T-helper 2 cell treated with Interferon-gamma antibody and Interleukin-4, amounts not matched to agents 5 μg/mL and 100 μg/mL, for 36 hours (primary cell): ENCODE data around the gene WDR64.

ENCODE experiments used
- DNase-seq: peaks from one replicate; pipeline ENCODE4 v3.0.0; 2021; ENCODE audit warnings: low spot score
- H3K27ac Mint-ChIP-seq: one replicate; pipeline ENCODE4 v1.8.0; 2021; ENCODE audit warnings: mild to moderate bottlenecking, mixed read lengths
- H3K27me3 Mint-ChIP-seq: one replicate; pipeline ENCODE4 v1.8.0; 2021; ENCODE audit warnings: low read depth, mixed read lengths
- H3K36me3 Mint-ChIP-seq: one replicate; pipeline ENCODE4 v1.8.0; 2021; ENCODE audit warnings: low read depth, mixed read lengths
- H3K4me1 Mint-ChIP-seq: one replicate; pipeline ENCODE4 v1.8.0; 2021; ENCODE audit warnings: low read depth, mixed read lengths
- H3K4me3 Mint-ChIP-seq: one replicate; pipeline ENCODE4 v1.8.0; 2022; ENCODE audit warnings: mild to moderate bottlenecking, moderate library complexity, mixed read lengths
- H3K9me3 Mint-ChIP-seq: one replicate; pipeline ENCODE4 v1.8.0; 2021; ENCODE audit warnings: mixed read lengths

Gene WDR64

DNA sequence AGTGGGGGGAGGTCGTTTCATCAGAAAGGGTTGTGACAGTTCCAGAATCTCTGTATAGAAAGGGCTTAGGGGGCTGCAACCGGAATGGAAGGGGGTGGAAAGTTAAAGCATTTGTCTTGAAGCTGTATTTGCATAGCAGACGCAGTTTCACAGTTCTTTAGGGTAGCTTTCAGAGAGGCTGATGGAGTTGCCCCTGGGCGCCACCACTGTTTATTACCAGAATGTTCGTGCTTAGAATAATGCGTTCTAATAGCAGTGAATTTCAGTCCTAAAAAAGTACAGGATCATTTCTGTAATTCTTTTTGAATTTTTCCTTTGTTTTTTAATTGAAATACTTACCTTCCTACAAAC lies 197.2 kb downstream of the WDR64 start:
- peak overlapping the region; percentile 95 for H3K4me3 Mint-ChIP-seq
- no peaks in the 10 kb centered on the region for H3K9me3 Mint-ChIP-seq
- no peak for DNase-seq
- peak overlapping the region; percentile 98 for H3K27ac Mint-ChIP-seq
- peaks cover 27% of the 10 kb centered on the region for H3K4me1 Mint-ChIP-seq
- H3K27me3 Mint-ChIP-seq = no peaks in the 10 kb centered on the region
- peaks cover 29% of the 10 kb centered on the region for H3K36me3 Mint-ChIP-seq
